Stimulated activated CD8-positive, alpha-beta memory T cell treated with anti-CD3 and anti-CD28 coated beads, Interleukin-12 subunit alpha, Interleukin-12 subunit beta, amount 100 ng/mL, for 24 hours (primary cell): ENCODE measurements around the gene OR5B2.
"Not testable (repeated sequence)": the region's sequence is repeated elsewhere in the genome, so short reads cannot be mapped to it uniquely, and the experiment has no call there.

ENCODE experiments used
- DNase-seq: peaks from one replicate; pipeline ENCODE4 v3.0.0-alpha.2; 2020; ENCODE audit errors: extremely low read depth

OR5B2 gene

GRCh38 chr11:58428021-58428420 is at the start of gene OR5B2:
Gene OR5B2, minus strand, starts transcription at chr11:58428121. Its CDS starts 4,860 bp downstream, at chr11:58423261.
- DNase-seq = no peak

GRCh38 chr11:58471892-58472291 is 44.0 kb upstream of the OR5B2 start:
- no peak for DNase-seq

- DNase-seq = no peak
These were observed 38.4 kb upstream of the OR5B2 start for GRCh38 chr11:58466293-58466692.

- no peak for DNase-seq
These were observed 37.8 kb upstream of the OR5B2 start for GRCh38 chr11:58465690-58466089.

- DNase-seq = no peak
These were observed 23.7 kb upstream of the OR5B2 start for GRCh38 chr11:58451585-58451984.

GRCh38 chr11:58446294-58446693 is 18.4 kb upstream of the OR5B2 start:
- no peak for DNase-seq

- DNase-seq = no peak
These were observed 16.4 kb upstream of the OR5B2 start for GRCh38 chr11:58444300-58444699.

GRCh38 chr11:58442136-58442535 is 14.2 kb upstream of the OR5B2 start, which contains the start of gene OR5B12:
Gene OR5B12, minus strand, starts transcription at chr11:58442236. Its CDS starts 2,085 bp downstream, at chr11:58440151.
- DNase-seq = no peak

GRCh38 chr11:58438486-58438885 is 10.6 kb upstream of the OR5B2 start:
- no peak for DNase-seq

- DNase-seq = no peak
These were observed 6.3 kb upstream of the OR5B2 start for GRCh38 chr11:58434217-58434616.

GRCh38 chr11:58433638-58434203 is 5.8 kb upstream of the OR5B2 start:
- DNase-seq = no peak

GRCh38 chr11:58429273-58429672 is 1.4 kb upstream of the OR5B2 start:
- no peak for DNase-seq

- no peak for DNase-seq
These were observed 21.1 kb downstream of the OR5B2 start, which contains the start of gene OR5B3 for GRCh38 chr11:58406774-58407173. Gene OR5B3, minus strand, starts transcription at chr11:58406874. Its CDS starts 3,465 bp downstream, at chr11:58403409.

- not testable (repeated sequence) for DNase-seq
These were observed 28.3 kb downstream of the OR5B2 start for GRCh38 chr11:58399622-58400021.

GRCh38 chr11:58395581-58395980 is 32.3 kb downstream of the OR5B2 start:
- no peak for DNase-seq

- no peak for DNase-seq
These were observed 33.7 kb downstream of the OR5B2 start for GRCh38 chr11:58394195-58394594.

- no peak for DNase-seq
These were observed 35.2 kb downstream of the OR5B2 start for GRCh38 chr11:58392746-58393145.

GRCh38 chr11:58391879-58392278 is 36.0 kb downstream of the OR5B2 start:
- DNase-seq = no peak

- DNase-seq = no peak
These were observed 37.3 kb downstream of the OR5B2 start for GRCh38 chr11:58390551-58391063.
